GM20431 (cell line): ENCODE measurements around the gene ZNF423.

Experiments used
- in situ Hi-C: fragments of 300-500 bp; cut with MseI, MboI; formaldehyde crosslinking; loops from one replicate; pipeline ENCODE4 v1.15.0; 2020; ENCODE audit warnings: low sequenced_read_pairs; ENCODE audit not compliant: unreplicated experiment

ZNF423 gene

DNA sequence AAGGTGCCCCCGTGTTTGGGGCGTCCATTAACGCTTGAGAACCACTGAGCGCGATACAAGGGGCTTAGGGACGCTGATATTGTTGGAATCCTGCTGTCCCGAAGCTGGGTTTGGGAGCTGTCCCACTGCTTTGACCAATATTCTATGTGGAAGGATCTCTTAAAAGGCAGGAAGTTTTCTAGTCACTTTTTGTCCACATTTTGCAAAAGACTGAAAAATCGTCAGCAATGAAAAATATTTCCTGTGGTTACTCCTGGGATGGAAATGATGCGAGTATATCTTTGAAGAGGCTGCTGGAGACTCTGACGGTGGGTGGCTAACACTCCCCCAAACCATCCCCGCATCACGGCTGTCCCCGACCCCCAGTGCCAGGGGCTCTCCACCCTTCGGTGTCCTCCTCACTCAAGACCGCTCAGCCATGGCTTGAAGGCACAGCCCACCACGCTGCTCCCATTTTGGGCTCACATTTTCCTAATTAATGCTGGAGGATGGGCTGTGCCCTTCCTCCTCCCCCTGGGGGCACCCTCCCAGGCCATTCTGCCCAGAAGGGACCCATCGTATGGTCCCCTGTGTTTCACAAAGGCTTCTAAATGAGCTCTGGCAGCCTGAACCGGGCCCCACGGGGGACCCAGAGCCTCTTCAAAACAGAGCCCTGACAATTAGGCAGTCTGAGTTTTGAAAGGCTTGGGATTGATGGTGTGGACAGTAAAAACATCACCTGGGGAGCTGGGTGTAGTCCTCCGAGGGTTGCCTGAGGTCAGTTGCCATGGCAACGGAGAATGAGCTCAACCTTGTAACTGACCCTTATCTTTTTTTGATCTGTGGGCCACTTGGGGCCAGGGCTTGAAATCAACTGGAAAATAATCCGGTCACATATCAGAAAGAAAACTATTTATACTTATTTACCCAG lies 323.7 kb downstream of the ZNF423 start:
- in situ Hi-C loops: no loop called here

GRCh38 chr16:49531425-49531824 lies 324.5 kb downstream of the ZNF423 start:
- in situ Hi-C loops: no loop called here

- in situ Hi-C loops: no loop called here
These were observed 325.4 kb downstream of the ZNF423 start for GRCh38 chr16:49530427-49530970.

- in situ Hi-C loops: no loop called here
These were observed 326.4 kb downstream of the ZNF423 start for GRCh38 chr16:49529411-49530045.

- in situ Hi-C loops: no loop called here
These were observed 327.0 kb downstream of the ZNF423 start for GRCh38 chr16:49528866-49529288.

- in situ Hi-C loops: no loop called here
These were observed 327.6 kb downstream of the ZNF423 start for GRCh38 chr16:49528060-49528865.

DNA sequence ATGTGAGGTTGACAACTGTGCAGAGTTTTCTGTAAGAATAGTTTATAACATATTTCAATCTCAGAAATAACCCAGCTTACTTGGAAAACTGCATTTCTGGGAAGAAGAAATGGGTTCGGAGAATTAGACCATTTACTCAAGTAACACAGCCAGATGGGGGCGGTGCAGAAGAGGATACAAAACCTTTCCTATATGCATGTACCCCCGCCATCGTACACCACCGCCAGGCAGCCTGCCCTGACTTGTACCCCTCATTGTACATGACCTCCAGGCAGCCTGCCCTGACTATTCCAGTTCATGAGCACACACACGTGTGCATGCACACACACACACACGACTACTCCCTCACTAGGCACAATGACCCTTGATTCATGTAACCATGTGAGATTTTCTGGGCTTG lies 328.3 kb downstream of the ZNF423 start:
- in situ Hi-C loops: no loop called here

DNA sequence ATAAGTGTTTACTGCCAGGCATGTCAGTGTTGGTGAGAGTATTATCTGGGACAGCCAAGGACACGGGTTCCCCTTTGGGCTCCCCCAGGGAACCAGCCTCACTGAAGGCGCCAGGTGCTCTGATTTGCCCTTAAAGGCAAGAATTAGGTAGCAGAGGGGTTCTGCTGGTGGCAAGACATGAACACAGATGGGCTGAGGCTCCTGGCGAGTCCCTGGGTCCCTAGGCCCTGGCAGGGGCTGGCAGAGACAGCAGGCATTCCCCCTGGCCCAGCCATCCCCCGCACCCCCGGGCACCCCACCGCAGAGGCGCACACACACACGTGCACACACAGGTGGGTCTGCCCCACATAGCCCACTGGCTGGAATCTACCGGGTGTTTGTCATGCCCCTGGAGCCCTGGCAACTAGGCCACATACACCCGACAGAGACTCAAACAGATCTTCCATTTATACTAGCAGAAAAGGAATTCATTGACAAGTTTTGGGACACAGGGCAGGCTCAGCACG lies 329.0 kb downstream of the ZNF423 start:
- in situ Hi-C loops: no loop called here

DNA sequence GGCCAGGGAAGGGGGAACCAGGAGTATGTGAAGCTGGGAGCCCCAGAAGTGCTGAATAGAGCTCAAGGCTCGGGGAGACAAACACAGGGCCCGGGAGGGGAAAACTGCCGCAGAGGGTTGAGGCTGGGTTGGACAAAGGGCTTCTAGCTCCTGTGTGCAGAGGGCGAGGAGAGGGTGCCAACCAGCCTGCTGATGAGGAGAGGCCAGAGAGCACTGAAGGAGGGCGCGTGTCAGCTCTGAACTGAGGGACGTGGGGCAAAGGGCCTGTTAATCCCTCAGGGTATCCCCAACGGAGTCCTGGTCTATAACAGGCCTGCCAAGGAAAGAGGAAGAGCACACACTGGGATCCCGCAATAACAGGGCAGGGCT lies 331.0 kb downstream of the ZNF423 start:
- in situ Hi-C loops: no loop called here

DNA sequence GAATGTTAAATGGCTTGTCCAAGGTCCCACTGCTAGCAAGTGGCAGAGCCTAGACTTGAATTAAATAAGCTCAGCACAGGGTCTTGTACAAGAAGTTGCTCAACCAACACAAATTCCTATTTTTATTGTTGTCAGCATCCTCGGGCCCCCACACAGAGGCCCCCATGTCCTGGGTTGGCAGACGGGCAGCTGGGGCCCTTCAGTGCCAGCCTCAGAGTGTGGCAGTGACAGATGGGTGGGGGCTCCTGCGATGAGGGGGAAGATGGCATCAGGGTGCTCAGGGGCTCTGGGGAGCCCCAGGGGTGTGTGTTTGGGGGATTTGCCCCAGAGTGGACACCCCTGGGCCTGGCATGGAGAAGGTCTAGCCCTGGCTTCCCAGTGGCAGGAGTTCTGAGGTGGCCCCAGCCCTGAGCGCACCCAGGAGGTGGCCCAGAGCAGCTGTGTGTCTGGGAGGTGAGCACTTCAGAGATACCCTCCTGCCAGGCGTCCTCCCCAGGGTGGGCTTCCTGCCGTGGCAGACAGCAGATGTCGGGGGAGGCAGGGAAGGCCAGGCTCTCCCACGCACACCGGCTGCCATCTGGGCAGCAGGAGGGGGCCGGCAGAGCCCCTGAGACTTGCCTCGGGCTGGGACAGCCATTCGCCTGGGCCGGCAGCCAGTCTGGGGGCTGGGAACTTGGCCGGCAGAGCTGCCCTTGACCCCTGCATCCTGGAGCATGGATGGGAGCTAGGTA lies 331.5 kb downstream of the ZNF423 start:
- in situ Hi-C loops: no loop called here

- in situ Hi-C loops: no loop called here
These were observed 332.3 kb downstream of the ZNF423 start for GRCh38 chr16:49523435-49524159.

DNA sequence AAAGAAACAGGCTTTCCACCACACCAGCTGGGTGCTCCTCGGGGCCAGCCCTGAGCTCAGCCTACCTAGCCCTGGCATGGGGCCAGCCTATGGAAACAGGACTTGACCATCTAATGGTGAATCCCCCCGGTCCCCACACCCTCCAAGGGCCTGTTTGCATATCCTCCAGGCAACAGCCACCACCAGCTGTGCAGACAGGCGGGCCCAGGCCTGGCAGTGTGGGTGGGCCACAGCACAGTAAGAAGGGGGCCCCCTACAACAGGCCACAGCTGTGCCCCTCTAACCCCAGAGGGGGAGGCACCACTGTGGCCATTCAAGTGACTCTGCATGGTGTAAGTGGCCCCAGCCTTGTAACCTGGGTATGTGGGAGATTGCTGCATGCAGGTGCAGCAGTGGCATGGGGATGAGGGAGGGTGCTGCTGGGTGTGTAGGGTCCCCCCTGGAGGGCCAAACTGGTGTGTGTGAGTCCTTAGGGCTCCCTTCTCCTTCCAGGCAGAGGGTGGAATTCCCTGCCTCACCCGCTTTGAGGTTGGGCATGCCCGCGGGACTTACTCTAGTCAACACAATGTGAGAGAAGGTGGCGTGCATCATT lies 334.1 kb downstream of the ZNF423 start:
- in situ Hi-C loops: no loop called here

DNA sequence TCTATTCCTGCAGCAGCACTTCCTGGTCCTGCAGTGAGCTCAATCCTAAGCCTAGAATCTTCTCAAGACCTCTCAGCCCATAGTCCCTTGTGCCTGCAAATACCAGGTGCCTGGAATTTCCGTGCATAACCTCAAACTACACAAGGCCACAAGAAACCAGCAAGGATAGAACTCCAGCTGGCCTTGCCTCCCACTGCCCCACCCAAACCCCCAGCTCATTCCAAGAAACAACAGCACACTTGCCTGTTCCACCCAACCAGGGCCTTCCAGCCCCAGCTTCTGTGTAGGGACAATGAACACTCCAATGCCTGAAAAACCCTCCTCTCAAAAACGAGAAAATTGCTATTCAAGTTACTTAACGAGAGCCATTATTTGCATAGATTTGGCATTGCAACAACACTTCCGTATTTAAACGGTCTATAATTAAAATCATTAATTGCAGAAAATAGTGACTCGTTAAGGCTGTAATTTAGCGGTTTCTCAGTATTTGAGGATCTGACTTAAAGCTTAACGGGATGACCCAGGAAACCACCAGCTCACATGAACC lies 335.3 kb downstream of the ZNF423 start:
- in situ Hi-C loops: no loop called here

DNA sequence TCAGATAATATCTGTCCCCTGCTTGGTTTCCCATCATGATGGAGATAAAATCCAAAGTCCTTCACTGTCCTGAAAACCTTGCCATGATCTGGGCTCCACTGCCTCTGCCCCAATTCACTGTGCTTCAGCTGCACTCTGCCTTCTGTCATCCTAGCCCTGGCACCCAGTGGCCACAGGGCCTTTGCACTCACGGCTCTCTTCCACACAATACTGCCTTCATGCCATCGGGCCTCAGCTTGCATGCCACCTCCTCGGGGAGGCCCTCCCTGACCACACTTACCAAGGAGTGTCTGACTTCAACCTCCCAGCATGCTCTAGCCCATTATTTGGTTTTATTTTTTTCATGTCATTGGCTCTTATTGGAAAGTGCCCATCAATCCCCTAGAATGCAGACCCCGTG lies 336.2 kb downstream of the ZNF423 start:
- in situ Hi-C loops: no loop called here

- in situ Hi-C loops: no loop called here
These were observed 336.8 kb downstream of the ZNF423 start for GRCh38 chr16:49519008-49519656.

DNA sequence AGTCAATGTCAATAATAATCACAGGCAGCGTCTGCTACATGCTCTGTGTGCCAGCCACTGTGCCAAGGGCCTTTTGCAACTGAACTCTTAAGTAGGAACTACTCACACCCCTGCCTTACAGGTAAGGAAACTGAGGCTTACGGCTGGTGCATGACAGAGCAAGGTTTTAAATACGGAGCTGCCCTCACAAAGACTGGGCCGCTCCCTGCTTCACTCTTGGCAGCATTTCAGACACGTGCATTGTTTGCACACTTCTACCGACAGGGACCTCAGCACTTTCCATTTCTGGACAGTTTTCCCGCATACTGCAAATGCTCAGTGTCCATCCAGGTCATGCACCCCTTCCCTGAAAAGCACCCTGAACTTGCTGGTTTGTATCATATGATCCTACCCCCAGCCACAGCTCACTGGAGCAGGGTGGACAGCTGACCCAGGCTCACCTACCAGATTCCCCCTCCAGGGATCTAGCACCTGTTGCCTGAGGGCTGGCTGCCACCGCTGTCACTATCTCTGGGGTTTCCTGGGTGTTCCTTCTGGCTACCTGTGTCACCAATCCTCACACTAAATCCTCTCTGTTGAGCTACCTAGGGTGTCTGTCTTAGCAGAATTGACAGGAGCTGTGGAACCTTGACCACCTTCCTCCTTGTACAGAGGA lies 339.4 kb downstream of the ZNF423 start:
- in situ Hi-C loops: no loop called here

- in situ Hi-C loops: no loop called here
These were observed 340.1 kb downstream of the ZNF423 start for GRCh38 chr16:49515861-49516260.
